GM23248 (cell line): ENCODE results near the gene KEAP1.
"Not testable (repeated sequence)": the region's sequence is repeated elsewhere in the genome, so short reads cannot be mapped to it uniquely, and the experiment has no call there.

Experiments used
- EZH2 ChIP-seq: fragments of 200-600 bp; sonication (generic); IDR thresholded peaks from 2 replicates; pipeline ENCODE4 v1.6.1; 2018; ENCODE audit warnings: antibody characterized with exemption, mild to moderate bottlenecking; ENCODE audit not compliant: insufficient read depth, poor library complexity, severe bottlenecking
- EZH2phosphoT487 ChIP-seq: fragments of 200-600 bp; sonication (generic); IDR thresholded peaks from 2 replicates; pipeline ENCODE4 v1.6.1; 2018; ENCODE audit warnings: antibody characterized with exemption, moderate library complexity, mild to moderate bottlenecking, low read depth; ENCODE audit not compliant: insufficient read depth

GRCh38 chr19:10551006-10551405 lies 47.9 kb upstream of the KEAP1 start:
- TF ChIP-seq EZH2, EZH2phosphoT487: not testable (repeated sequence)
